Measurements from ENCODE around the gene CSMD2. TPM values are rescaled to one million over a fixed set of nuclear protein-coding genes. Genes with fewer than 3 reads are reported as not detected.
A peak's percentile ranks its signal among the peaks of the same experiment; 100 is the strongest.

The CSMD2 gene
- total and polyA plus RNA-seq, 2 of the 4 experiments (the other 2 are of a cell fraction), result under 0.01 to 0.36 TPM

GRCh38 chr1:33586795-33587194 is 578.2 kb downstream of the CSMD2 start:
- no CpG with 5 or more reads among the region's 5 CpGs for WGBS, 2 experiments (ENCODE audit: extremely low coverage in 2 of 2, insufficient read length in 1 of 2)
- Histone ChIP-seq H4K8ac (ENCODE audit: low read depth in 2 of 2, low read length in 2 of 2) (no peak overlapping the region), H3K18ac (ENCODE audit: low read depth, low read length) (no peak overlapping the region), H3K23ac (ENCODE audit: low read depth, low read length) (no peak overlapping the region), H4K20me1 (ENCODE audit: insufficient read depth, low read length) (no peaks in the 10 kb centered on the region), H2BK15ac (ENCODE audit: low read depth, low read length) (no peak overlapping the region), H2AFZ (replicated peaks; ENCODE audit: low read length, poor library complexity) (no peak overlapping the region), H4K91ac (ENCODE audit: insufficient read depth, low read depth, low read length) (no peak overlapping the region), H3K79me1 (ENCODE audit: low read depth in 1 of 2, low read length in 2 of 2) (no peaks in the 10 kb centered on the region), H2AK5ac (ENCODE audit: low read depth, low read length) (no peak overlapping the region), H3K9me3 (ENCODE audit: control insufficient read depth, insufficient read depth, low read length) (no peaks in the 10 kb centered on the region), H3K14ac (replicated peaks; ENCODE audit: low read depth, low read length) (no peak overlapping the region), H3K4me3 (ENCODE audit: insufficient read depth, low read depth, low read length) (no peak overlapping the region), H4K5ac (ENCODE audit: low read depth, low read length) (no peak overlapping the region), H3K27me3 (ENCODE audit: control insufficient read depth, insufficient read depth, low read length) (no peaks in the 10 kb centered on the region; the same call in 1 of the 2 replicates), H3K4me1 (ENCODE audit: control insufficient read depth, insufficient read depth, low read length) (no peaks in the 10 kb centered on the region), H3K9me1 (ENCODE audit: insufficient read depth, low read length) (no peaks in the 10 kb centered on the region), H3K56ac (ENCODE audit: extremely low read depth, insufficient read depth, low read length) (no peak overlapping the region), H3K4ac (ENCODE audit: low read depth, low read length) (no peak overlapping the region), H3K36me3 (ENCODE audit: control insufficient read depth, insufficient read depth, low read length) (no peaks in the 10 kb centered on the region), H3K4me2 (ENCODE audit: low read depth, low read length) (no peak overlapping the region), H2BK20ac (ENCODE audit: low read depth, low read length) (no peak overlapping the region), H2BK120ac (ENCODE audit: low read depth, low read length) (no peak overlapping the region), H3K9ac (ENCODE audit: low read depth, low read length) (no peak overlapping the region), H3K27ac (ENCODE audit: insufficient read depth, low read length) (no peak overlapping the region), H2BK5ac (ENCODE audit: low read depth, low read length, poor library complexity, severe bottlenecking) (no peak overlapping the region), H2AK9ac (replicated peaks; ENCODE audit: low read depth, low read length, poor library complexity) (peak overlapping the region; percentile 78)
- no peak for DNase-seq
- CTCF ChIA-PET, result no interaction called here
- intact Hi-C loops (cut with micrococcal nuclease), result no loop called here
- POLR2A ChIA-PET (ENCODE audit: unreplicated experiment), result no interaction called here
- no TSS peak for BruUV-seq (replicated peaks)
- dilution Hi-C loops (cut with HindIII; ENCODE audit: low sequenced_read_pairs, unreplicated experiment), result no loop called here
- ATAC-seq (ENCODE audit: low read depth), result no peak
- in situ Hi-C loops (cut with MboI; ENCODE audit: low sequenced_read_pairs), result no loop called here
- TF ChIP-seq USF2 (IDR thresholded peaks at IDR 0.05; ENCODE audit: low read depth, low read length) (no peak), CTCF (conservative IDR thresholded peaks at IDR 0.05; ENCODE audit: low read depth, low read length) (no peak), RFX5 (IDR thresholded peaks at IDR 0.05; ENCODE audit: low read depth, low read length) (no peak), MXI1 (IDR thresholded peaks at IDR 0.05; ENCODE audit: borderline replicate concordance, low read depth, low read length) (no peak), CHD1 (IDR thresholded peaks at IDR 0.05; ENCODE audit: low read depth, low read length) (no peak), POLR2A (IDR thresholded peaks at IDR 0.05; ENCODE audit: low read depth, low read length) (no peak), CEBPB (IDR thresholded peaks at IDR 0.05; ENCODE audit: low read depth, low read length) (no peak), ELK1 (IDR thresholded peaks at IDR 0.05; ENCODE audit: borderline replicate concordance, low read depth, low read length) (no peak), MAFK (IDR thresholded peaks at IDR 0.05; ENCODE audit: low read depth, low read length) (no peak), BHLHE40 (IDR thresholded peaks at IDR 0.05; ENCODE audit: low read depth, low read length) (no peak), MAZ (IDR thresholded peaks at IDR 0.05; ENCODE audit: borderline replicate concordance, low read depth, low read length) (no peak), NFE2L2 (IDR thresholded peaks at IDR 0.05; ENCODE audit: low read depth, low read length) (no peak), RCOR1 (IDR thresholded peaks at IDR 0.05; ENCODE audit: insufficient replicate concordance, low read length) (no peak), SMC3 (IDR thresholded peaks at IDR 0.05; ENCODE audit: low read depth, low read length) (no peak), RAD21 (IDR thresholded peaks at IDR 0.05; ENCODE audit: low read length) (no peak), FOS (IDR thresholded peaks at IDR 0.05; ENCODE audit: low read depth, low read length) (no peak)
